Activated B cell treated with CpG ODN at 0.5 μM for 24 hours (primary cell): ENCODE measurements around the gene MIEF2. TPM values are rescaled to one million over a fixed set of nuclear protein-coding genes. Genes with fewer than 3 reads are reported as not detected.
"Not testable (repeated sequence)": the region's sequence is repeated elsewhere in the genome, so short reads cannot be mapped to it uniquely, and the experiment has no call there.

Experiments
- ATAC-seq: fragments of 200-7000 bp; cut with Tn5 transposase; one replicate; pipeline ENCODE4 v1.10.0; 2021; ENCODE audit warnings: low read depth, mild to moderate bottlenecking, moderate library complexity
- CTCF ChIA-PET: fragments of 350-600 bp; sonication (Branson Sonifier 250); formaldehyde crosslinking; loops from one replicate; lab custom pipeline; 2021; ENCODE audit warnings: antibody characterized with exemption; lab: Charles Lee
- POLR2A ChIA-PET: fragments of 350-600 bp; sonication (Branson Sonifier 250); formaldehyde crosslinking; loops from one replicate; lab custom pipeline; 2021; ENCODE audit warnings: antibody characterized with exemption; lab: Charles Lee
- DNase-seq: peaks from one replicate; pipeline ENCODE4 v3.0.0; 2022
- H3K27ac Mint-ChIP-seq: one replicate; pipeline ENCODE4 v1.8.0; 2020; ENCODE audit warnings: mixed read lengths
- H3K27me3 Mint-ChIP-seq: one replicate; pipeline ENCODE4 v1.8.0; 2021; ENCODE audit warnings: mixed read lengths
- H3K36me3 Mint-ChIP-seq: one replicate; pipeline ENCODE4 v1.8.0; 2021; ENCODE audit warnings: low read depth, mixed read lengths
- H3K4me1 Mint-ChIP-seq: one replicate; pipeline ENCODE4 v1.8.0; 2021; ENCODE audit warnings: mixed read lengths
- H3K4me3 Mint-ChIP-seq: one replicate; pipeline ENCODE4 v1.8.0; 2020; ENCODE audit warnings: mild to moderate bottlenecking, mixed read lengths
- H3K9me3 Mint-ChIP-seq: one replicate; pipeline ENCODE4 v1.8.0; 2020; ENCODE audit warnings: mixed read lengths
- intact Hi-C: fragments of 100-400 bp; cut with micrococcal nuclease; formaldehyde crosslinking; loops from one replicate; pipeline ENCODE4 v1.15.1; 2024
- total RNA-seq: library from RNA; stranded (reverse); gene quantifications from 2 replicates; pipeline ENCODE4 v1.2.3, GENCODE V29; 2022
- TF ChIP-seq, protein P1 (sequence below): fragments of 200-600 bp; IDR thresholded peaks from one replicate; pipeline ENCODE4 v1.8.0; 2022; ENCODE audit warnings: antibody characterized with exemption, mild to moderate bottlenecking

The MIEF2 gene
- total RNA-seq, 1 donor from 2014 or later, result 8.8 TPM

DNA sequence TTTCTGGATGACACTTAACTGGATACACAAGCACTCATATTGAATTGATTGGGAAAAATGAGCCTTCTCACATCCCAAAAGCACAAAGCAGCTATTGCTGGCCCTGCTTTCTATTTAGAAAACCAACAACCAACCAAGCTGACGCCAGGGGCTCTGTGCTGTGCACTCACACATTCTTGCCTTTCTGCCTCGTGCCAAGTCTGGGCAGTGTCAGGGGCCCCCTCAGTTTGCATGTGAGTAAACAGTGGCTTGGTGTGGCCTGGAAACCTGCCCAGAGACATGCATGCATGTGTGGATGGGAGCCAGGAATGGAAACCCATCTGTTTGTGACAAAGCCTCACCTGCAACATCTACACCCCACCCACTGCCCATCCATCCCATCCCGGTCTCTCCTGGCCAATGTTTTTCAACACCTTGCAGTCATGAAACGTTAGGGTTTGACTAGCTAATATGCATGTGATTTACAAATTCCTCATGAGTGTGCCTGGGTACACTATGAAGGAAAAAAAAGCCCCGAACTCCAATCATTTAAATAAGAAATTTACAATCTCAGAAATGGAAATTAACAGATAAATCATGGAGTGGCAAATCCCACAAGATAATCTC, 20.4 kb downstream of the MIEF2 start:
- Mint-ChIP-seq H3K27ac (no peak overlapping the region), H3K9me3 (no peaks in the 10 kb centered on the region), H3K27me3 (no peaks in the 10 kb centered on the region), H3K4me1 (no peaks in the 10 kb centered on the region), H3K4me3 (no peak overlapping the region), H3K36me3 (peaks cover 84% of the 10 kb centered on the region)
- no peak for ATAC-seq
- TF ChIP-seq, protein P1, sequence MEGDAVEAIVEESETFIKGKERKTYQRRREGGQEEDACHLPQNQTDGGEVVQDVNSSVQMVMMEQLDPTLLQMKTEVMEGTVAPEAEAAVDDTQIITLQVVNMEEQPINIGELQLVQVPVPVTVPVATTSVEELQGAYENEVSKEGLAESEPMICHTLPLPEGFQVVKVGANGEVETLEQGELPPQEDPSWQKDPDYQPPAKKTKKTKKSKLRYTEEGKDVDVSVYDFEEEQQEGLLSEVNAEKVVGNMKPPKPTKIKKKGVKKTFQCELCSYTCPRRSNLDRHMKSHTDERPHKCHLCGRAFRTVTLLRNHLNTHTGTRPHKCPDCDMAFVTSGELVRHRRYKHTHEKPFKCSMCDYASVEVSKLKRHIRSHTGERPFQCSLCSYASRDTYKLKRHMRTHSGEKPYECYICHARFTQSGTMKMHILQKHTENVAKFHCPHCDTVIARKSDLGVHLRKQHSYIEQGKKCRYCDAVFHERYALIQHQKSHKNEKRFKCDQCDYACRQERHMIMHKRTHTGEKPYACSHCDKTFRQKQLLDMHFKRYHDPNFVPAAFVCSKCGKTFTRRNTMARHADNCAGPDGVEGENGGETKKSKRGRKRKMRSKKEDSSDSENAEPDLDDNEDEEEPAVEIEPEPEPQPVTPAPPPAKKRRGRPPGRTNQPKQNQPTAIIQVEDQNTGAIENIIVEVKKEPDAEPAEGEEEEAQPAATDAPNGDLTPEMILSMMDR, result no peak
- intact Hi-C loops, result no loop called here
- no peak for DNase-seq
- CTCF ChIA-PET, result no interaction called here
- POLR2A ChIA-PET, result no interaction called here

DNA sequence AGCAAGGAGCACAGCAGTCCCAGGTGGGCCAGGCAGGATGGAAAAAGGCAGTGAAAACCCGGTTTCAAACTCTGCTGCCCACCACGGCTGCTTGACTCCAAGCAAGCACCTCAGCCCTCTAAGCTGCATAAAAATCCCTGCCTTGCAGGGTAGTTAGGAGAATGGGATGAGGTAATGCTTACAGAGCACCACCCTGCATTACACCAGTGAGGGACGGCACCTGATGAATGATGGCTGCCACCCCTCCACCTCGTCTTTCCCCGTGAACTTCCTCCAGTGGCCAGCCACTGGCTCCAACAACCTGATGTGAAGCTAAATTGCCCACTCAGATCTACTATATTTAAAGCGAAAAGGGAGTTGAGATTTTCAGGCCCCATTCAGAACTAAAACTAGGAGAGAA, 21.3 kb downstream of the MIEF2 start:
- POLR2A ChIA-PET, result no interaction called here
- DNase-seq, result no peak
- H3K27ac Mint-ChIP-seq, result no peak overlapping the region
- H3K27me3 Mint-ChIP-seq, result no peaks in the 10 kb centered on the region
- peaks cover 80% of the 10 kb centered on the region for H3K36me3 Mint-ChIP-seq
- TF ChIP-seq, protein P1, result no peak
- no peaks in the 10 kb centered on the region for H3K4me1 Mint-ChIP-seq
- CTCF ChIA-PET, result no interaction called here
- intact Hi-C loops, result no loop called here
- no peak for ATAC-seq
- no peak overlapping the region for H3K4me3 Mint-ChIP-seq
- H3K9me3 Mint-ChIP-seq, result no peaks in the 10 kb centered on the region

DNA sequence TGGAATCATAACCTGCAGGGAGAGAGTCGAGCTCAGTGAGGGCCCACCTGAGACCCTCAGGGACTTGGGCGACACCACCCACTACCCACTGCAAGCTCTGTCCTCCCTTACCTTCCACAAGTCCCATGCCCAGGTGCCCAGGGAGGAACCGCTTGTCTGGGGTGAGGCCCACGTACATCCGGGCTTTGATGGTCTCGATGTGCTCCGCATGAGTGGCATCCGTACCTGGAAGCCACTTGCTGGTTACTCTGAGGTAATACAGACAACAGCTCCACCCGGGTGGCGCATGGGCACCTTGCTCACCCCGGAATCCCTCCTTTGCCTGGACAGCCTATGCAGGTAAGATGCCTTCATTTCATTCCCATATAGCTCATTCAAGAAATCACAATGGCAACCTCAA, 24.8 kb downstream of the MIEF2 start:
- Mint-ChIP-seq H3K27ac (no peak overlapping the region), H3K4me3 (no peak overlapping the region), H3K36me3 (peaks cover 82% of the 10 kb centered on the region), H3K9me3 (no peaks in the 10 kb centered on the region), H3K27me3 (no peaks in the 10 kb centered on the region), H3K4me1 (no peaks in the 10 kb centered on the region)
- intact Hi-C loops, result no loop called here
- TF ChIP-seq, protein P1, result no peak
- ATAC-seq (no peak), DNase-seq (no peak)
- POLR2A ChIA-PET, result no interaction called here
- CTCF ChIA-PET, result no interaction called here

DNA sequence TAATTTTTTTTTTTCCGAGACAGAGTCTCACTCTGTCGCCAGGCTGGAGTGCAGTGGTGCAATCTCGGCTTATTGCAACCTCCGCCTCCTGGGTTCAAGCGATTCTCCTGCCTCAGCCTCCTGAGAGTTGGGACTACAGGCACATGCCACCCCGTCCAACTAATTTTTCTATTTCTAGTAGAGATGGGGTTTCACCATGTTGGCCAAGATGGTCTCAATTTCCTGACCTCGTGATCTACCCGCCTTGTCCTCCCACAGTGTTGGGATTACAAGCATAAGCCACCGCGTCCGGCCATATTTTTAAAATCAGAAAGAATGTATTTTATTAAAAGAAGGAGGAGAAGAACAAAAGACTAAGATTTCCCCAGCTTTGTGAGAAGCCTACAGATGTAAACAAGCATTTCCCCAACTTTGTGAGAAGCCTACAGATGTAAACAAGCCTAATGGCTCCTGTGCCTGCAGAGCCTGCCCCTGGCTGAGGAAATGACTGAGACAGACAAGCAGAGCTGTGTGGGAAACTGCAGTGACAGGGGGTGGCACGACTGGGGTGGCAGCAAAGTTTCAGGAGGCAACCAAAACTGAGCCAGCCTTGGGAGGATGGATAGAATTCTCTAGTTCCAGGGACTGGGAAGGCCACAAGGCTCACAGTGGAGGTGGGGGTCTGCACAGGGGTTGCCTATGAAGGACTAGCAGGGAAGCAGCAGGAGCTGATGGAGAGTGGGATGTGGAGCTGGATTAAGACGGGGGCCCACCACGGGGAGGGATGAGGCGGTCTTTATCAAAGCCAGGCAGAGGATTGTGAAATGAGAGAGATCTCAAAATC, 31.5 kb downstream of the MIEF2 start:
- Mint-ChIP-seq H3K9me3 (no peaks in the 10 kb centered on the region), H3K27ac (no peak overlapping the region), H3K4me1 (peaks cover 7% of the 10 kb centered on the region), H3K4me3 (no peak overlapping the region), H3K36me3 (peaks cover 64% of the 10 kb centered on the region), H3K27me3 (no peaks in the 10 kb centered on the region)
- POLR2A ChIA-PET, result no interaction called here
- intact Hi-C loops, result no loop called here
- CTCF ChIA-PET, result no interaction called here
- TF ChIP-seq, protein P1, result no peak
- no peak for DNase-seq
- no peak for ATAC-seq

DNA sequence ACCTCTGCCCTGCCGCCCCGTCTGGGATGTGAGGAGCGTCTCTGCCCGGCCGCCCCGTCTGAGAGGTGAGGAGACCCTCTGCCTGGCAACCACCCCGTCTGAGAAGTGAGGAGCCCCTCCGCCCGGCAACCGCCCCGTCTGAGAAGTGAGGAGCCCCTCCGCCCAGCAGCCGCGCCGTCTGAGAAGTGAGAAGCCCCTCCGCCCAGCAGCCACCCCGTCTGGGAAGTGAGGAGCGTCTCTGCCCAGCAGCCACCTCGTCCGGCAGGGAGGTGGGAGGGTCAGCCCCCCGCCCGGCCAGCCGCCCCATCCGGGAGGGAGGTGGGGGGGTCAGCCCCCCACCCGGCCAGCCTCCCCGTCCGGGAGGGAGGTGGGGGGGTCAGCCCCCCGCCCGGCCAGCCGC, 37.6 kb downstream of the MIEF2 start:
- H3K4me3 Mint-ChIP-seq, H3K27me3 Mint-ChIP-seq, ATAC-seq, CTCF ChIA-PET, H3K9me3 Mint-ChIP-seq, intact Hi-C loops, H3K27ac Mint-ChIP-seq, POLR2A ChIA-PET, DNase-seq: not testable (repeated sequence)
- H3K4me1 Mint-ChIP-seq, result peaks cover 12% of the 10 kb centered on the region
- H3K36me3 Mint-ChIP-seq, result peaks cover 57% of the 10 kb centered on the region
